Stimulated activated CD4-positive, alpha-beta T cell treated with anti-CD3 and anti-CD28 coated beads, Interleukin-1b, Interleukin-23, amount 100 ng/mL, for 1 hour (primary cell): ENCODE data around the gene TASP1.

Experiments used
- DNase-seq, 2 donors: peaks; one replicate each; pipeline ENCODE4 v3.0.0-alpha.2; 2020; ENCODE audit warnings: low read depth in 2 of 2

TASP1 gene

GRCh38 chr20:13348311-13349234 is 290.2 kb downstream of the TASP1 start:
- no peak for DNase-seq

GRCh38 chr20:13344671-13345070 is 294.1 kb downstream of the TASP1 start:
- DNase-seq: no peak

GRCh38 chr20:13342469-13343242 is 296.1 kb downstream of the TASP1 start:
- DNase-seq: no peak

GRCh38 chr20:13341737-13342393 is 296.9 kb downstream of the TASP1 start:
- DNase-seq: no peak

GRCh38 chr20:13340088-13340487 is 298.6 kb downstream of the TASP1 start:
- DNase-seq: no peak
